HG03159 (cell line): ENCODE measurements around the gene POLE2.
A peak's percentile ranks its signal among the peaks of the same experiment; 100 is the strongest.
"Not testable (repeated sequence)": the region's sequence is repeated elsewhere in the genome, so short reads cannot be mapped to it uniquely, and the experiment has no call there.

ENCODE experiments used
- ATAC-seq: cut with Tn5 transposase; IDR thresholded peaks from one replicate; pipeline ENCODE4 v1.9.1; 2021; ENCODE audit warnings: mild to moderate bottlenecking, moderate library complexity; ENCODE audit not compliant: unreplicated experiment

POLE2 gene, protein sequence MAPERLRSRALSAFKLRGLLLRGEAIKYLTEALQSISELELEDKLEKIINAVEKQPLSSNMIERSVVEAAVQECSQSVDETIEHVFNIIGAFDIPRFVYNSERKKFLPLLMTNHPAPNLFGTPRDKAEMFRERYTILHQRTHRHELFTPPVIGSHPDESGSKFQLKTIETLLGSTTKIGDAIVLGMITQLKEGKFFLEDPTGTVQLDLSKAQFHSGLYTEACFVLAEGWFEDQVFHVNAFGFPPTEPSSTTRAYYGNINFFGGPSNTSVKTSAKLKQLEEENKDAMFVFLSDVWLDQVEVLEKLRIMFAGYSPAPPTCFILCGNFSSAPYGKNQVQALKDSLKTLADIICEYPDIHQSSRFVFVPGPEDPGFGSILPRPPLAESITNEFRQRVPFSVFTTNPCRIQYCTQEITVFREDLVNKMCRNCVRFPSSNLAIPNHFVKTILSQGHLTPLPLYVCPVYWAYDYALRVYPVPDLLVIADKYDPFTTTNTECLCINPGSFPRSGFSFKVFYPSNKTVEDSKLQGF

DNA sequence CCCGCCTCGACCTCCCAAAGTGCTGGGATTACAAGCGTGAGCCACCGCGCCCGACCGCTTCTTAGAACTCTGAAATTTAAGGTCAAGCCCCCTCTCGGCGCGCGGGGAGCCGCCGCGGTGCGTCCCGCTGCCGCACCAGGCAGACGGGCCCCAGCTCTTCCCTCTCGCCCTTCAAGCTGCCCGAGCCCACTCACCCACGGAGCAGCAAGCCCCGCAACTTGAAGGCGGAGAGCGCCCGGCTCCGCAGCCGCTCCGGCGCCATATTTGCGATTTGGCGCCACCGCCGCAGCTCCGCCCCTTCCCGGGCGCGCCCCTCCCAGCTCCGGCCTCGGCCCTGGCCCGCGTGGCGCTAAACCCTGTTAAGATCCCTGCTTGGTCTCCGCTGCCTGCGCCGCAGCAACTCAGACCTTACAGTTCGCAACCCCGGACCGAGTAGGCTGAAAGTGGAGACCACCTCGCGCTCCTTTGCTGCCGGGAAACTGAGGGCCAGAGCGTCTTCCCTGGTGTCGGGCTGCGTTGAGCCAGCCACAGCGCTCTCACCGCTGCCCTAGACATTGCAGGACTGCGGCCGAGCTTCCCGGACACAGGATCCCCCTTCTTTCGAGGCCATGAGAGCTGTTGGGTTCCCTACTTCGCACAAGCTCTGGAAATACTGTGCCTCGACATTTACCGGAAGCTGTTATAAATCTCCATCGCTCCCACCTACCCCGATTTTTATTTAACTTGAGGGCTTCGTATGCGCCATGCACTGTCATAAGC is at the start of gene POLE2:
Gene POLE2 (minus strand): TSS at position 273 of the 759 bp plus-strand sequence. CDS start 11 bp downstream, at position 262.
- ATAC-seq, result peak; percentile 88

GRCh38 chr14:49735669-49736068 is 47.7 kb upstream of the POLE2 start:
- not testable (repeated sequence) for ATAC-seq

DNA sequence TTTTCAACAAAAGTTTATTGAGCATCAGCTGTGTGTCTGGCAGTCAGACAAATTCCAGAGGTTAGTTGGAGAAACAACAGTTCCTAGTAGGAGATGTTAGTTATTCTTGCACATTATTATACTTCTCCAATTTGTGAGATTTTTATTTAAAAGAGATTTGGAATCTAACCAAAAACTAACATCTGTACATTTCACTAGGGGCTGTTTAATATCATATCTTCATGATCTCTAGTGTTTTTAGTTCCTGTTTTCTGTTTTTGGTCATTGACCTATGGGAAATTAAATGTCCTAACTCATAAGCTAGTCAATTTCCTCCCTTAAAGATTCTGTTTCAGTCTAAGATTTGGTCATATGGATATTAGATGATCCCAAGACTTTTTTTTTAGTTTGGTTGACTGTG is 45.8 kb upstream of the POLE2 start:
- no peak for ATAC-seq

GRCh38 chr14:49732896-49733295 is 44.9 kb upstream of the POLE2 start:
- no peak for ATAC-seq

GRCh38 chr14:49727171-49727570 is 39.2 kb upstream of the POLE2 start:
- no peak for ATAC-seq

GRCh38 chr14:49721733-49722435 is 33.9 kb upstream of the POLE2 start:
- ATAC-seq, result not testable (repeated sequence)

DNA sequence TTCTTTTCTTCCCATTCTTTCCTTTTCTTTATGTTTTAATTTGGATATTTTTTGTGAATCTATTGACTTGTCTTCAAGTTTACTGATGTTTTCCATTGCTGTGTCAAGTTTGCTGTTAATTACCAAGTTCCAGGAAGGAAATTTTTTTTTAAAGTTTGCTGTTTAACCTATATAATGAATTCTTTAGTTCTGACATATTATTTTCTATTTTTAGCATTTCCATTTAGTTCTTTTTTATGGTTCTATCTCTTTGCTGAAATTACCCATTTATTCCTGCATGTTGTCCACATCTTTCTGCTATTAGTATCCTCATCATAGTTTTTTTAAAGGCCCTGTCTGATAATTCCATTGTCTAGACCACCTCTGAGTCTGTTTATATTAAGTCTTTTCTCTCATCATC is 32.7 kb upstream of the POLE2 start:
- ATAC-seq, result no peak

DNA sequence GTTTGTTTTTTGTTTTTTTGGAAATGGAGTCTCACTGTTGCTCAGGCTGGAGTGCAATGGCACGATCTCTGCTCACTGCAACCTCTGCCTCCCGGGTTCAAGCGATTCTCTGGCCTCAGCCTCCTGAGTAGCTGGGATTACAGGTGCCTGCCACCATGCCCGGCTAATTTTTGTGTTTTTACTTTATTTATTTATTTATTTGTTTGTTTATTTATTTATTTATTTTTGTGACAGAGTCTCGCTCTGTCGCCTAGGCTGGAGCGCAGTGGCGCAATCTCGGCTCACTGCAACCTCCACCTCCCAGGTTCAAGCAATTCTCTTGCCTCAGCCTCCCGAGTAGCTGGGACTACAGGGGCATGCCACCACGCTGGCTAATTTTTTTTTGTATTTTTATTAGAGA is 23.0 kb upstream of the POLE2 start:
- ATAC-seq, result not testable (repeated sequence)

DNA sequence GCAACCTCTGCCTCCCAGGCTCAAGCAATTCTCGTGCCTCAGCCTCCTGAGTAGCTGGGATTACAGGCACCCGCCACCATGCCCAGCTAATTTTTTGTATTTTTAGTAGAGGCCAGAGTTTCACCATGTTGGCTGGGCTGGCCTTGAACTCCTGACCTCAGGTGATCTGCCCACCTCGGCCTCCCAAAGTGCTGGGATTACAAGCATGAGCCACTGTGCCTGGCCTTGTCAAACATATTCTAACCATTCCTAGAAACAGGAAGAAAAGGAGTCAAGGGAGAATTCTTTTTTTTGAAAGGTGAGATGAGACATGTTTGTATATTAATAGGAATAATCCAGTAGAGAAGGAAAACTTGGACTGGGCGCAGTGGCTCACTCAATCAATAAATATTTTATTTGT is 16.5 kb upstream of the POLE2 start:
- ATAC-seq, result not testable (repeated sequence)

DNA sequence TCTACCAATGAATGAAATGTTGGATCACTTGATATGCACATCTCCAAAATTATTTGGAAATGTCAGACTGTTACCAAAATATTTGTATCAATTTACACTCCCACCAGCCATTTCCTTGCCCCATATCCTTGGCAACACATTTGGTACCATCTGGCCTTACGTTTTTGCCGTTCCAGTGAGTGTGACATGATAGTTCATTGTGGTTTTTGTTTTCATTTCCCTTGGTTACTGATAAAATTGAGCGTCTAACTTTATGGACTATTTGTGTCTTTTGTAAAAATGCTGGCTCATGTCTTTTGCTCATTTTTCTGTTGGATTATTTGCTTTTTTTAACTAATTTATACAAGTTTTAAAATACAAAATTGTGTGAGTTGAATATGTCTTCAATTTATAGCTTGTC is 16.0 kb upstream of the POLE2 start:
- ATAC-seq, result no peak

DNA sequence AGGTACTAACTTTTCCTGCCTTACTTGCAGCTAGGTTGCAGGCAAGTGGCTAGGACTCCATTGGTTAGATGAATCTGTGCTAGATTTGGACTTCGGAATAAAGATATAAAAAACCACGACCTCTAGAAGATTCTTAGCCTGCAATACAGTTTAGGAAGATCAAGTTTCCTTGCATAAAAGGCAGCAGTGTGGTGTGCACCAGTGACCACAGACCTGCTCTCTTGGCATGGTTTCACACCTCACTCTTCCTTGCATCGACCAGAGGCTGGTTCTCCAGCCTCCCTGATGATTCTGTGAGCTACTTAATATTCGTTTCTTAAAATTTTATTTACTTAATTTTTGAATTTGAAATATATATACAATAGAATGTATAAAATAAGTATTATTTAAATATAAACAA is 14.7 kb upstream of the POLE2 start:
- no peak for ATAC-seq

DNA sequence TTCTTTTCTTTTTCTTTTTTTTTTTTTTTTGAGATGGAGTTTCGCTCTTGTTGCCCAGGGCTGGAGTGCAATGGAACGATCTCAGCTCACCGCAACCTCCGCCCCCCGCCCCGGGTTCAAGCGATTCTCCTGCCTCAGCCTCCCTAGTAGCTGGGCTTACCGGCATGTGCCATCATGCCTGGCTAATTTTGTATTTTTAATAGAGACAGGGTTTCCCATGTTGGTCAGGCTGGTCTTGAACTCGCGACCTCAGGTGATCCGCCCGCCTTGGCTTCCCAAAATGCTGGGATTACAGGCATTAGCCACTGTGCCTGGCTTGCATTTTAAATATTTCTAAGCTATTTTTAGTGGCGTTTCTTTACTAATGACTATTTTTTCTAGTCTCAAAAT is 5.7 kb upstream of the POLE2 start:
- ATAC-seq, result not testable (repeated sequence)

DNA sequence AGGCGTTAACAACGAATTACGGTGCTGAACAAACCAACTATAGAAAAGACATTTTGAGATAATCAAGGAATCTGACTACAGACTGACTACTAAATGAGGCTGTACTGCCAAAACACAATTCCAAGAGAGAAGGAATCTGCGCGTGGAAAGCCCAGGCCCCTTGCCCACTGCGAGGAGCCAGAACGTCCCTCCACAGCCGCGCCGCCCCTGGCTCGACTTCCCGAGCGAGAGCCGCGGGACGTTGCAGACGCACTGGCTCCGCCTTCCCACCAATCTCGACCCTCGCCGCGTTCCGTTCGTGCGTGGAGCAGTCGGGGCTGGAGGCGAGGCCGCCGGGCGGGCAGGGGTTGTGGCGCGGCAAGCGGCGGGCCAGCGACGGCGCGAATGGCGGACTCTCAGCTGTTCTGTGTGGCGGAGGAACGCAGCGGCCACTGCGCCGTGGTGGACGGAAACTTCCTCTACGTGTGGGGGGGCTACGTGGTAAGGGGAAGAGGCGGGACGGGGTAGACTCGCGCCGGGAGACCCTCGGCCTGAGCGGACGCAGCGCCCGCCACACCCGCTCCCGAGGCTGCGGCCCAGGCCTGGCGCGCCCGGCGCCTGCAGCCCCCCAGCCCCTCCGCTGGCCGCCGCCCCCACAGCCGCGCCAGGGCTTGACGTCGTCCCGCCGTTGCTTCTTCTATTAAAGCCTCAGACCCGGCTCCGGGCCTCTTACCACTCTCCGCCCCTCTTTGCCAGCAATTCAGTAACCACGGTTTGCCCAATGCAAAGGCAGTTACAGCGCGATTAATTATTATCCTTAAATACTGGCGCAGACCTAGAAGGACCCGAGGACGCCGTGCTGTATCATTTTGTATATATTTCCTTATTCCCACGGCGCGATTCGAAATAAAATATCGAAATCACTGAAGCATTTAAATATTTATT is 5.1 kb upstream of the POLE2 start, which contains the start of gene KLHDC1:
Gene KLHDC1 (plus strand): TSS at position 310 of the 924 bp plus-strand sequence. CDS start 75 bp downstream, at position 385.
- peak; percentile 61 for ATAC-seq

DNA sequence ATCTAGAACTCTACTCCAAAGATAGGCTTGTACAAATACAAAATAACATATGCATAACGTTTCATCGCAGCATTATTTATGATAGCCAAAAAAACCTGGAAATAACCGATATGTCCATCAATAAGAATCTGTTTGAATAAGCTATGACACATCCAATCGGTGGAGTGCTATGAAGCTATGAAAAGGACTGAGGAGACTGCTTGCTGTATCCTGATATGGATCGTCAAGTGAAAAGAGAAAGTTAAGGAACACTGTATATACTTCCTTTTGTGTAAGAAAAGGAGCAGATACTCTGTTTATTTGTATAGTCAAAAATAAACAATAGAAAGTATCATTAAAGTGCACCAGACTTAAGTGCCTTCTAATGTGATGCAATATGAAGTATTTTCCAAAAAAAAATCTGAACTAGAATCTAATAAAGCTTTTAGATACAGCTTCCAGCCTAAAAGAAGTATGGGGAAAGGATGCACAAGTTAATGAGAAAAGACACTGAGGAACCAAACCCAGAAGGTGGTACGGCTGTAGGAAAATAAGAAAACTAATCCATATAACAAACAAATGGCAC is 4.3 kb upstream of the POLE2 start:
- no peak for ATAC-seq

DNA sequence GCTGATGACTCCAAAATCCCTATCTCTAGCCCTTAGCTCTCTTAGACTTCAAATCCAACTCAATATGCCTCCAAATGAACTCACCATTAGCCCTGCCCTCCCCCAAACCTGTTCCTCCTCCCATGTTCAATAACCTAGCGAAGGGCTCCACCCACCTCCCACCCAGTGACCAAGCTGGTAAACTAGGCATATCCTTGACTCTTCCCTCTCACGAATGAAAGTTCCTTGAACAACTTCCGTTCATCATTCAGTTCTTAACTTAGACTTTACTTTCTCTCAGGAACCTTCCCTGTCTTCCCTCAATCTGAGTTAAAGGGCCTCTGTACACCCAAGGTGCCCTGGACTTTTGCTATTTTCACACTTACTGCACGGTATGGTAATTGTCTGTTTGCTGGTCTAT is 3.0 kb upstream of the POLE2 start:
- no peak for ATAC-seq

DNA sequence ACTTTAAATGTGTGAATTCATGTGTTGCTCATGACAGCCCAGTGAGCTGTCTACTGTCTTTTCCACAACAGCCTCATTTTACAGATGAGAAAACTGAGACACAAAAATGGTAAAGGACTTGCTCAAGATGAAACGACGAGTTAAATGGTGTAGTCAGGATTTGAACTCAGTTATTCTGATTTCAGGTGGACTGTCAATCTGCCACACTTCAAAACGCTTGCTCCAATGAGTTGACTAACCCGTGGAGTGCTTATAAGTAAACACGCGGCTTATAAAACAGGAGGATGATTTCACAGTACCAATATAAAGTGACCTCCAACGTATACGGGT is 652 bp upstream of the POLE2 start:
- ATAC-seq, result no peak

DNA sequence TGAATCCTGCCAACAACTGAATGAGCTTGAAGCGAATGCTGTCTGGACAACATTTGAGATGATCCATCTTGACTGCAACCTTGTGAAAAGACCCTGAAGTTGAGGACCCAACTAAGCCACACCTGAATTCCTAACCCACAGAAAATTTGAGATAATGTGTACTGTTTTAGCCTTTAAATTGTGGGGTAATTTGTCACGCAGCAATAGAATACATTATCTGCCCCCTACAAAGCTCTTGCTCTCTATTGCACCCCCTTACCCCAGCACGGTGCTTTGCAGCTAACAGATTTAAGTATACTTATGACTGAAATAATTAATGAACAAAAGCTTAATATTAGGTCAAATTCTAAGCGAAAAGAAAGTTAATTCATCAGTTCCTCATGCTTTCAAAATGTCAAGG is 1.6 kb downstream of the POLE2 start:
- no peak for ATAC-seq

DNA sequence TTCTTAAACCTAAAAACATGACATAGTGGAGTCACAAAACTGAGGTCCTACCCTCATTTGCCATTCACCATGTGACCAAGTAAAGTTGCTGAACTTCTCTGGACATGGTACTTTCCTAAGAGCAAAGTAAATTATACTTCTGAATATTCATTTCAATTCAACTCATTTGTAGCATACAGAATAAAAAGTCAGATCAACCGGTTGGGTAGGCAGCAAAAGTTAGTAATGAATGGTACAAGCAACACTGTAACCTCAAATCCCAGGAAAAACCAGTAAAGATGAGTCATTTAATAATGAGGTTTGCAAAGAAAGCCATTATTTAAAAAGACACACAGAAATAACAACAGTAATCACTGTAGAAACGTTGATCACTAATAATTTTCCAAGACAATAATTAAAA is 8.7 kb downstream of the POLE2 start:
- no peak for ATAC-seq

DNA sequence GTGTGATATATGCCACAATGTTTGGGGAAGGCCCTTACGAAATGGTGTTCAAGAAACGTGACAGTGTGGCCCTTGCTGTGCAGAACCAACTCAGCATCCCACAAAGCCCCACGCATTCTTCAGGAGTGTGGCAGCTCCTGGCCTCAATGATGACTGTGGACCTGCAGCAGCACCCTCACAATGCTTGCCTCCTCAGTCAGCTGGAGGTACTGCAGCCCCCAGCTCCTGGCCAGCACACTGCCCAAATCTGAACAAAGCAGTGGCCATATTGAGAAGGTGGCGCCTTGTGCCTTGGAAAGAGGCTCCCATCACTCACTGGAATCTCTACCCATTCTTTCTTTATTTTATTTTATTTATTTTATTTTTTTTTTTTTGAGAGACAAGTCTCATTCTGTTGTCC is 10.4 kb downstream of the POLE2 start:
- no peak for ATAC-seq

DNA sequence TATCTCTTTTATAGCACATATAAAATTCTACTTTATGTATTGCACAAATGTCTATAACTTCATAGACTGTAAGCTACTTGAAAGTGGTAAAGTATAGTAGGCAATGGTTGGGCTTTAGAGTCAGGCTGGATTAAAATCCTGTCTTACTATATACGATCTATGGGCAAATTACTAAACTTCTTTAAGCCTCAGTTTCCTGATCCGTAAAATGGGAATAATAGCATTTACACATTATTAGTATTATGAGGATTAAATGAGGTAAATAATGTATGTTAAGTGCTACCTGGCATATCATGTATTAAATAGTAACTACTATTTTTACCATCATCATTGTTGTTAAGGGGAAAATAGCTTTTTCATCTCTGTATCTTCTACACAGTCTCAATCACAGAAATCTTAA is 14.4 kb downstream of the POLE2 start:
- no peak for ATAC-seq
